Gastrocnemius medialis (tissue), 4 donors: ENCODE results near the gene HNRNPF.

Experiments
- CTCF ChIP-seq, 5 experiments: fragments of 450-650 bp in 3 of 5; fragments of 200-600 bp in 2 of 5; sonication (generic) in 2 of 5; IDR thresholded peaks in 4 of 5; conservative IDR thresholded peaks in 1 of 5; 1 replicate in 4 of 5; 2 replicates in 1 of 5; pipeline ENCODE4 v1.5.1; 2016 to 2019; ENCODE audit warnings: antibody characterized with exemption in 5 of 5, mild to moderate bottlenecking in 3 of 5, moderate library complexity in 3 of 5
- POLR2A ChIP-seq, 2 donors: fragments of 450-650 bp; IDR thresholded peaks; one replicate each; pipeline ENCODE4 v1.6.1; 2017; ENCODE audit warnings: antibody characterized with exemption in 2 of 2, mild to moderate bottlenecking in 2 of 2, moderate library complexity in 2 of 2

GRCh38 chr10:43387678-43388032, 21.3 kb downstream of the HNRNPF start:
- TF ChIP-seq CTCF (IDR thresholded peaks at IDR 0.05 in 4 of 5, conservative IDR thresholded peaks at IDR 0.05 in 1 of 5) (no peak), POLR2A (IDR thresholded peaks at IDR 0.05) (no peak)
